Vagina (tissue), 2 donors: ENCODE measurements around the gene DGKE.

Experiments
- POLR2A ChIP-seq, 2 donors: fragments of 450-650 bp; IDR thresholded peaks; one replicate each; pipeline ENCODE4 v1.6.1; 2017; ENCODE audit warnings: antibody characterized with exemption in 2 of 2, mild to moderate bottlenecking in 2 of 2, moderate library complexity in 2 of 2
- TF ChIP-seq, protein P1 (sequence below), 3 experiments: fragments of 450-650 bp in 2 of 3; fragments of 200-600 bp in 1 of 3; sonication (generic) in 1 of 3; IDR thresholded peaks; one replicate each; pipeline ENCODE4 v1.5.1; 2017 to 2019; ENCODE audit warnings: antibody characterized with exemption in 3 of 3, mild to moderate bottlenecking in 2 of 3, moderate library complexity in 2 of 3

GRCh38 chr17:56850591-56850990 is 16.6 kb downstream of the DGKE start:
- TF ChIP-seq, protein P1, sequence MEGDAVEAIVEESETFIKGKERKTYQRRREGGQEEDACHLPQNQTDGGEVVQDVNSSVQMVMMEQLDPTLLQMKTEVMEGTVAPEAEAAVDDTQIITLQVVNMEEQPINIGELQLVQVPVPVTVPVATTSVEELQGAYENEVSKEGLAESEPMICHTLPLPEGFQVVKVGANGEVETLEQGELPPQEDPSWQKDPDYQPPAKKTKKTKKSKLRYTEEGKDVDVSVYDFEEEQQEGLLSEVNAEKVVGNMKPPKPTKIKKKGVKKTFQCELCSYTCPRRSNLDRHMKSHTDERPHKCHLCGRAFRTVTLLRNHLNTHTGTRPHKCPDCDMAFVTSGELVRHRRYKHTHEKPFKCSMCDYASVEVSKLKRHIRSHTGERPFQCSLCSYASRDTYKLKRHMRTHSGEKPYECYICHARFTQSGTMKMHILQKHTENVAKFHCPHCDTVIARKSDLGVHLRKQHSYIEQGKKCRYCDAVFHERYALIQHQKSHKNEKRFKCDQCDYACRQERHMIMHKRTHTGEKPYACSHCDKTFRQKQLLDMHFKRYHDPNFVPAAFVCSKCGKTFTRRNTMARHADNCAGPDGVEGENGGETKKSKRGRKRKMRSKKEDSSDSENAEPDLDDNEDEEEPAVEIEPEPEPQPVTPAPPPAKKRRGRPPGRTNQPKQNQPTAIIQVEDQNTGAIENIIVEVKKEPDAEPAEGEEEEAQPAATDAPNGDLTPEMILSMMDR (IDR thresholded peaks at IDR 0.05): no peak
- no peak for TF ChIP-seq POLR2A (IDR thresholded peaks at IDR 0.05)
